H9 (cell line): ENCODE results near the gene UFM1. TPM values are rescaled to one million over a fixed set of nuclear protein-coding genes. Genes with fewer than 3 reads are reported as not detected.

Experiments used
- DNase-seq: peaks from one replicate; pipeline ENCODE4 v3.0.0-alpha.2; 2017
- H2AFZ ChIP-seq: one replicate; pipeline ENCODE4 v1.6.1; 2013; ENCODE audit warnings: mild to moderate bottlenecking, low read length, control low read depth, moderate library complexity
- H2AK5ac ChIP-seq: 2 replicates; pipeline ENCODE4 v1.6.1; 2013; ENCODE audit warnings: low read length, control low read depth, mixed read lengths; ENCODE audit not compliant: insufficient read length
- H2BK120ac ChIP-seq: one replicate; pipeline ENCODE4 v1.6.1; 2013; ENCODE audit warnings: low read depth, mild to moderate bottlenecking, low read length, control low read depth, inconsistent platforms; ENCODE audit not compliant: poor library complexity, severe bottlenecking
- H2BK12ac ChIP-seq: 2 replicates; pipeline ENCODE4 v1.6.1; 2013; ENCODE audit warnings: low read length, control low read depth, mixed read lengths, low read depth; ENCODE audit not compliant: insufficient read length
- H2BK15ac ChIP-seq: 2 replicates; pipeline ENCODE4 v1.6.1; 2013; ENCODE audit warnings: low read depth, low read length, control low read depth
- H2BK20ac ChIP-seq: one replicate; pipeline ENCODE4 v1.6.1; 2013; ENCODE audit warnings: low read depth, mild to moderate bottlenecking, low read length, control low read depth, inconsistent platforms; ENCODE audit not compliant: poor library complexity, severe bottlenecking
- H2BK5ac ChIP-seq: 2 replicates; pipeline ENCODE4 v1.6.1; 2013; ENCODE audit warnings: low read length, control low read depth, mixed read lengths; ENCODE audit not compliant: insufficient read length
- H3K14ac ChIP-seq: 2 replicates; pipeline ENCODE4 v1.6.1; 2013; ENCODE audit warnings: low read length, control low read depth; ENCODE audit not compliant: insufficient read depth
- H3K18ac ChIP-seq: 2 replicates; pipeline ENCODE4 v1.6.1; 2013; ENCODE audit warnings: low read depth, mild to moderate bottlenecking, mixed read lengths, low read length, control low read depth; ENCODE audit not compliant: insufficient read length
- H3K23ac ChIP-seq: 2 replicates; pipeline ENCODE4 v1.6.1; 2013; ENCODE audit warnings: low read length, control low read depth, mixed read lengths, low read depth; ENCODE audit not compliant: insufficient read length
- H3K23me2 ChIP-seq: 2 replicates; pipeline ENCODE4 v1.6.1; 2013; ENCODE audit warnings: low read depth, mild to moderate bottlenecking, mixed read lengths, low read length, control low read depth; ENCODE audit not compliant: insufficient read length, poor library complexity, severe bottlenecking
- H3K27ac ChIP-seq: 2 replicates; pipeline ENCODE4 v1.5.1; 2013; ENCODE audit warnings: low read length, control low read depth, mixed read lengths, low read depth; ENCODE audit not compliant: insufficient read length
- H3K27me3 ChIP-seq: 2 replicates; pipeline ENCODE4 v1.6.1; 2013; ENCODE audit warnings: low read length, control low read depth, inconsistent platforms; ENCODE audit not compliant: insufficient read depth
- H3K4ac ChIP-seq: 2 replicates; pipeline ENCODE4 v1.6.1; 2013; ENCODE audit warnings: low read depth, mild to moderate bottlenecking, control low read depth, inconsistent platforms, low read length, moderate library complexity
- H3K4me1 ChIP-seq: 2 replicates; pipeline ENCODE4 v1.6.1; 2013; ENCODE audit warnings: low read length, control low read depth, inconsistent platforms; ENCODE audit not compliant: insufficient read depth
- H3K4me2 ChIP-seq: 2 replicates; pipeline ENCODE4 v1.6.1; 2013; ENCODE audit warnings: low read length, control low read depth, mixed read lengths; ENCODE audit not compliant: insufficient read length, insufficient read depth
- H3K56ac ChIP-seq: 2 replicates; pipeline ENCODE4 v1.6.1; 2013; ENCODE audit warnings: low read depth, mild to moderate bottlenecking, mixed read lengths, low read length, control low read depth; ENCODE audit not compliant: insufficient read length
- H3K79me1 ChIP-seq: 2 replicates; pipeline ENCODE4 v1.6.1; 2013; ENCODE audit warnings: low read depth, mild to moderate bottlenecking, moderate library complexity, low read length, control low read depth, inconsistent platforms; ENCODE audit not compliant: insufficient read depth, poor library complexity, severe bottlenecking
- H3K79me2 ChIP-seq: 2 replicates; pipeline ENCODE4 v1.6.1; 2013; ENCODE audit warnings: low read length, control low read depth, inconsistent platforms; ENCODE audit not compliant: insufficient read depth
- H3K9ac ChIP-seq: 2 replicates; pipeline ENCODE4 v1.6.1; 2013; ENCODE audit warnings: low read length, control low read depth, mixed read lengths; ENCODE audit not compliant: insufficient read length; ENCODE audit errors: extremely low read depth
- H3K9me3 ChIP-seq: one replicate; pipeline ENCODE4 v1.6.1; 2013; ENCODE audit warnings: low read depth, low read length, inconsistent platforms; ENCODE audit not compliant: control insufficient read depth
- H3T11ph ChIP-seq: one replicate; pipeline ENCODE4 v1.6.1; 2013; ENCODE audit warnings: mild to moderate bottlenecking, low read length, control low read depth, inconsistent platforms
- H4K20me1 ChIP-seq: one replicate; pipeline ENCODE4 v1.6.1; 2013; ENCODE audit not compliant: control insufficient read depth, insufficient read length, insufficient read depth
- H4K5ac ChIP-seq: 2 replicates; pipeline ENCODE4 v1.6.1; 2013; ENCODE audit warnings: low read depth, mild to moderate bottlenecking, mixed read lengths, low read length, control low read depth; ENCODE audit not compliant: insufficient read length
- H4K8ac ChIP-seq: replicated peaks from 2 replicates; pipeline ENCODE4 v1.6.1; 2013; ENCODE audit warnings: low read length, control low read depth, mixed read lengths, low read depth; ENCODE audit not compliant: insufficient read length
- H4K91ac ChIP-seq: 2 replicates; pipeline ENCODE4 v1.6.1; 2013; ENCODE audit warnings: low read depth, mild to moderate bottlenecking, moderate library complexity, mixed read lengths, low read length, control low read depth; ENCODE audit not compliant: insufficient read length
- H3K27ac Mint-ChIP-seq, 3 experiments: 2 replicates in 2 of 3; 3 replicates in 1 of 3; pipeline ENCODE4 v1.8.0; 2020 to 2021; ENCODE audit warnings: mixed read lengths in 3 of 3, mild to moderate bottlenecking in 1 of 3, moderate library complexity in 1 of 3
- H3K27me3 Mint-ChIP-seq: 2 replicates; pipeline ENCODE4 v1.8.0; 2021; ENCODE audit warnings: low read depth, mild to moderate bottlenecking, moderate library complexity, mixed read lengths
- H3K36me3 Mint-ChIP-seq, 3 experiments: 2 replicates in 2 of 3; 3 replicates in 1 of 3; pipeline ENCODE4 v1.8.0; 2020 to 2021; ENCODE audit warnings: low read depth in 3 of 3, mixed read lengths in 3 of 3; ENCODE audit not compliant: insufficient read depth in 1 of 3
- H3K4me1 Mint-ChIP-seq, 2 experiments: 2 replicates each; pipeline ENCODE4 v1.8.0; 2020; ENCODE audit warnings: mixed read lengths in 2 of 2
- H3K4me3 Mint-ChIP-seq, 2 experiments: 2 replicates in 1 of 2; 3 replicates in 1 of 2; pipeline ENCODE4 v1.8.0; 2020 to 2021; ENCODE audit warnings: mild to moderate bottlenecking in 2 of 2, mixed read lengths in 2 of 2, moderate library complexity in 1 of 2
- H3K9me3 Mint-ChIP-seq, 2 experiments: 2 replicates in 1 of 2; 3 replicates in 1 of 2; pipeline ENCODE4 v1.8.0; 2020; ENCODE audit warnings: mild to moderate bottlenecking in 2 of 2, mixed read lengths in 2 of 2, moderate library complexity in 1 of 2
- WGBS: extraction: QIAGEN DNeasy Blood & Tissue Kit; methylation state at CpG from one replicate; pipeline ENCODE4 v1.1.7; 2013; ENCODE audit warnings: missing lambda C conversion rate, low lambda C conversion rate, mixed read lengths; ENCODE audit not compliant: insufficient read length; ENCODE audit errors: extremely low coverage; 5-methylcytosine and 5-hydroxymethylcytosine counted together
- total RNA-seq: library from RNA; stranded (reverse); gene quantifications from 2 replicates; pipeline ENCODE4 v1.2.1, GENCODE V29; 2021
- TF ChIP-seq, protein P1 (sequence below): fragments of 200-600 bp; sonication (generic); conservative IDR thresholded peaks from 3 replicates; pipeline ENCODE4 v1.8.0; 2021; ENCODE audit warnings: antibody characterized with exemption, mild to moderate bottlenecking

The UFM1 gene
- total RNA-seq, 1 experiment from 2014 or later = 57.3 TPM

DNA sequence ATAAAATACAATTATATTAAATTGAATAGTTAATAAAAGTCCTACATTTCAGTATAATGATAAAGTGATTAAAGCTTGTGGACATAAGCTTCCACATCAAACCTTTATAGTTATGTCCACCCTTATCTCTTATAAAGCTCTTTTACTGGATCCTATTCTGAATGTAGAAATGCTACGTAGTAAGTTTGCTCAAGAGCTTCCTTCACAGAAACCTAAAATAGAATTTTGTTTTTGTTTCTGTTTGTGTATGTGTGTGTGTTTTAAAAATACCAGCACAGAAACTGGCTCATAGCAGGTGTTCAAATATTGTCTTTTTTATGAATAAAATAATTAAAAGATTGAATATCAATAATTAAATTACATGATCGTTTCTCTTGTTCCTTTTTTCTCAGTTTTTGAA, 21.0 kb upstream of the UFM1 start:
- WGBS = no CpG with 5 or more reads among the region's 2 CpGs
- Histone ChIP-seq H3K79me1 (no peaks in the 10 kb centered on the region), H4K5ac (no peak overlapping the region), H2BK12ac (no peak overlapping the region), H3K23ac (no peak overlapping the region), H2BK20ac (no peak overlapping the region), H2AFZ (no peak overlapping the region), H2BK5ac (no peak overlapping the region), H3K4me2 (no peak overlapping the region), H2BK15ac (no peak overlapping the region), H3K56ac (no peak overlapping the region), H2AK5ac (no peak overlapping the region), H3K14ac (no peak overlapping the region), H3T11ph (no peak overlapping the region), H3K9ac (no peak overlapping the region), H3K4me1 (no peaks in the 10 kb centered on the region), H3K4ac (no peak overlapping the region), H3K27ac (no peak overlapping the region), H4K91ac (no peak overlapping the region), H4K20me1 (no peaks in the 10 kb centered on the region), H4K8ac (no peak overlapping the region), H2BK120ac (no peak overlapping the region), H3K27me3 (no peaks in the 10 kb centered on the region), H3K18ac (no peak overlapping the region), H3K79me2 (no peaks in the 10 kb centered on the region), H3K9me3 (no peaks in the 10 kb centered on the region), H3K23me2 (no peaks in the 10 kb centered on the region)
- DNase-seq = no peak
- no peaks in the 10 kb centered on the region for H3K27me3 Mint-ChIP-seq
- no peak overlapping the region for H3K4me3 Mint-ChIP-seq
- peaks cover 7 to 11% of the 10 kb centered on the region in 2 experiments; a peak in 3 of 5 replicates for H3K9me3 Mint-ChIP-seq
- 0 out of 4 replicates have a peak, but pooled peaks cover 0 to 3% of the 10 kb centered on the region in 2 experiments for H3K4me1 Mint-ChIP-seq
- no peak overlapping the region for H3K27ac Mint-ChIP-seq
- H3K36me3 Mint-ChIP-seq = peaks cover 0 to 15% (median 4%) of the 10 kb centered on the region in 3 experiments; a peak in 4 of 7 replicates
- TF ChIP-seq, protein P1, sequence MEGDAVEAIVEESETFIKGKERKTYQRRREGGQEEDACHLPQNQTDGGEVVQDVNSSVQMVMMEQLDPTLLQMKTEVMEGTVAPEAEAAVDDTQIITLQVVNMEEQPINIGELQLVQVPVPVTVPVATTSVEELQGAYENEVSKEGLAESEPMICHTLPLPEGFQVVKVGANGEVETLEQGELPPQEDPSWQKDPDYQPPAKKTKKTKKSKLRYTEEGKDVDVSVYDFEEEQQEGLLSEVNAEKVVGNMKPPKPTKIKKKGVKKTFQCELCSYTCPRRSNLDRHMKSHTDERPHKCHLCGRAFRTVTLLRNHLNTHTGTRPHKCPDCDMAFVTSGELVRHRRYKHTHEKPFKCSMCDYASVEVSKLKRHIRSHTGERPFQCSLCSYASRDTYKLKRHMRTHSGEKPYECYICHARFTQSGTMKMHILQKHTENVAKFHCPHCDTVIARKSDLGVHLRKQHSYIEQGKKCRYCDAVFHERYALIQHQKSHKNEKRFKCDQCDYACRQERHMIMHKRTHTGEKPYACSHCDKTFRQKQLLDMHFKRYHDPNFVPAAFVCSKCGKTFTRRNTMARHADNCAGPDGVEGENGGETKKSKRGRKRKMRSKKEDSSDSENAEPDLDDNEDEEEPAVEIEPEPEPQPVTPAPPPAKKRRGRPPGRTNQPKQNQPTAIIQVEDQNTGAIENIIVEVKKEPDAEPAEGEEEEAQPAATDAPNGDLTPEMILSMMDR = no peak
